GM12878 (cell line): ENCODE data around the gene KLF8. TPM values are rescaled to one million over a fixed set of nuclear protein-coding genes. Genes with fewer than 3 reads are reported as not detected.

Source experiments
- BRCA1 ChIP-seq: IDR thresholded peaks from 2 replicates; pipeline ENCODE4 v1.6.1; 2011; ENCODE audit warnings: low read depth, low read length, improper control_type of control experiment
- E2F8 ChIP-seq: fragments of 450-650 bp; IDR thresholded peaks from 2 replicates; pipeline ENCODE4 v1.6.1; 2018; ENCODE audit warnings: mild to moderate bottlenecking, low read depth, moderate library complexity; ENCODE audit not compliant: partially characterized antibody
- FOXK2 ChIP-seq: fragments of 450-650 bp; IDR thresholded peaks from 2 replicates; pipeline ENCODE4 v1.6.1; 2017; ENCODE audit warnings: mild to moderate bottlenecking, moderate library complexity
- HDAC2 ChIP-seq: fragments of 200-600 bp; sonication (generic); IDR thresholded peaks from 2 replicates; pipeline ENCODE4 v1.6.1; 2017
- IKZF2 ChIP-seq, 2 experiments: fragments of 450-650 bp; IDR thresholded peaks; 2 replicates each; pipeline ENCODE4 v1.6.1; 2017; ENCODE audit warnings: mild to moderate bottlenecking in 2 of 2, moderate library complexity in 2 of 2
- NBN ChIP-seq: fragments of 450-650 bp; IDR thresholded peaks from 2 replicates; pipeline ENCODE4 v1.6.1; 2016
- NFIC ChIP-seq: IDR thresholded peaks from 2 replicates; pipeline ENCODE4 v1.6.1; 2012; ENCODE audit warnings: low read depth, mild to moderate bottlenecking, inconsistent platforms, low read length, moderate library complexity
- NR2C1 ChIP-seq: fragments of 450-650 bp; IDR thresholded peaks from 2 replicates; pipeline ENCODE4 v1.6.1; 2017; ENCODE audit warnings: antibody characterized with exemption, mild to moderate bottlenecking, moderate library complexity
- ZBTB33 ChIP-seq: fragments of 450-650 bp; IDR thresholded peaks from 2 replicates; pipeline ENCODE4 v1.6.1; 2017; ENCODE audit warnings: mild to moderate bottlenecking
- ZSCAN29 ChIP-seq: fragments of 450-650 bp; IDR thresholded peaks from 2 replicates; pipeline ENCODE4 v1.6.1; 2017; ENCODE audit warnings: mild to moderate bottlenecking, moderate library complexity
- polyA plus RNA-seq, 11 experiments: library from polyadenylated mRNA; depleted of rRNA in 4 of 11; unstranded in 6 of 11; stranded (reverse) in 5 of 11; fragments of >200 nt; fragmentation: Nextera tagmentation in 4 of 11; fragmentation: Illumina TruSeq in 1 of 11; extraction: Ambion mirVana in 4 of 11; extraction: Trizol in 1 of 11; gene quantifications; 1 replicate in 1 of 11; 2 replicates in 10 of 11; pipeline versions ENCODE4 v1.2.1 to v1.2.3, GENCODE V29; 2011 to 2016; ENCODE audit warnings: inconsistent platforms in 2 of 11, missing spikeins in 2 of 11, low read depth in 1 of 11
- total RNA-seq, 4 experiments: library from RNA; depleted of rRNA in 3 of 4; stranded (reverse); fragments of >200 nt in 3 of 4; fragmentation: Illumina TruSeq in 1 of 4; extraction: Trizol in 1 of 4; gene quantifications; 2 replicates each; pipeline versions ENCODE4 v1.2.1 to v1.2.3, GENCODE V29; 2013 to 2021

Gene KLF8
- total and polyA plus RNA-seq, 10 of the 15 experiments (the other 5 are each of a cell fraction or from before 2014, with no cell fraction given): 0.31 to 27.3 (median 0.99) TPM

DNA sequence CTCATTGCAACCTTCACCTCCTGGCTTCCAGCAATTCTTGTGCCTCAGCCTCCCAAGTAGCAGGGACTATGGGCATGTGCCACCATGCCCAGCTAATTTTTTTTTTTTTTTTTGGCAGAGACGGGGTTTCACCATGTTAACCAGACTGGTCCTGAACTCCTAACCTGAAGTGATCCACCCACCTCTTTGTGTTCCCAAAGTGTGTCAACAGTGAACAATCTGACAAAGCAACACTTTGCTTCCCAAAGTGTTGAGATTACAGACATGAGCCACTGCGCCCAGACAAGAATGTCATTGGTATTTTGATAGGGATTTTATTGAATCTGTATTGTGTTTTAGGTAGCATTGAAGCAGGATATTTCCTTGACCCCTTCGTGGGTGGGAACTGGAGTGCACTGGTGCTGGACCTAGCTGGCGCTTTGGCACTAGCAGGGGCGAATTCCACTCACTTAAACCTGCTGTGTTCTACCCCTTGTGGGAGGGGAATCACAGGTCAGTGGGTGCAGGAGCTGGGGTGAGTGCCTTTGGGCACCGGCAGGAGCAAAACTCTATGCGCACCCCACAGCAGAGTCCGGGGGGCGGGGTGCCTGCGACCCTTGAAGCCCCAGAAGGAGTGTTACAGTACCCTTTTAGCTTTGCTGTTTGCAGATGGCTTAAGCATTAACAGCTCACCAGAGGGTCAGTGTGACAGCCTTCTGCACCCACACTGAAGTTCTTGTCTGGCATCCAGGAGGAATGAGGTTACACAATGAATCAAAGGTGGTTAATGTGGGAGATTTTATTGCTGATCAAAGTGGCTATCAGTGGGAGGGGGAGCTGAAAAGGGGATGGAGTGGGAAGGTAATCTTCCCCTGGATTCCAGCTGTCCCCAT lies 21.9 kb downstream of the KLF8 start (continued):
- TF ChIP-seq E2F8 (no peak), IKZF2 (IDR thresholded peaks at IDR 0.05) (no peak), BRCA1 (no peak), NBN (no peak), ZSCAN29 (no peak), ZBTB33 (no peak), FOXK2 (no peak), HDAC2 (no peak), NFIC (no peak), NR2C1 (no peak)
